B cell (primary cell): Measurements from ENCODE around the gene NREP. TPM values are rescaled to one million over a fixed set of nuclear protein-coding genes. Genes with fewer than 3 reads are reported as not detected.

ENCODE experiments used
- ATAC-seq: fragments of 200-7000 bp; cut with Tn5 transposase; one replicate; pipeline ENCODE4 v1.10.0; 2021; ENCODE audit warnings: low read depth, mild to moderate bottlenecking, moderate number of reproducible peaks, moderate library complexity
- CTCF ChIA-PET: fragments of 350-600 bp; sonication (Branson Sonifier 250); formaldehyde crosslinking; loops from one replicate; lab custom pipeline; 2021; ENCODE audit warnings: antibody characterized with exemption, inconsistent platforms; lab: Charles Lee
- POLR2A ChIA-PET: fragments of 350-600 bp; sonication (Branson Sonifier 250); formaldehyde crosslinking; loops from one replicate; lab custom pipeline; 2021; ENCODE audit warnings: antibody characterized with exemption; lab: Charles Lee
- DNase-seq: peaks from one replicate; pipeline ENCODE4 v3.0.0; 2013
- H2AFZ ChIP-seq: 2 replicates; pipeline ENCODE4 v1.6.1; 2012; ENCODE audit warnings: mild to moderate bottlenecking, low read depth, low read length; ENCODE audit not compliant: insufficient read depth, poor library complexity, severe bottlenecking
- H3K27ac ChIP-seq, 2 donors: 1 replicate in 1 of 2; 2 replicates in 1 of 2; pipeline ENCODE4 v1.5.1; 2012 to 2013; ENCODE audit warnings: low read length in 2 of 2, mild to moderate bottlenecking in 2 of 2, moderate library complexity in 1 of 2
- H3K27me3 ChIP-seq, 4 experiments: fragments of 200-600 bp in 1 of 4; sonication (generic) in 1 of 4; replicated peaks in 1 of 4; 1 replicate in 2 of 4; 2 replicates in 2 of 4; pipeline versions ENCODE4 v1.6.1 to v1.7.0; 2013 to 2016; ENCODE audit warnings: low read length in 3 of 4, mild to moderate bottlenecking in 2 of 4, mixed read lengths in 1 of 4, moderate library complexity in 1 of 4; ENCODE audit not compliant: insufficient read depth in 4 of 4, control insufficient read depth in 3 of 4; ENCODE audit errors: control extremely low read depth in 1 of 4
- H3K36me3 ChIP-seq, 2 experiments: replicated peaks in 1 of 2; 1 replicate in 1 of 2; 2 replicates in 1 of 2; pipeline versions ENCODE4 v1.6.1 to v1.7.1; 2013; ENCODE audit warnings: low read length in 1 of 2; ENCODE audit not compliant: insufficient read depth in 2 of 2, control insufficient read depth in 1 of 2; ENCODE audit errors: control extremely low read depth in 1 of 2, extremely low read depth in 1 of 2
- H3K4me1 ChIP-seq, 2 donors: fragments of 200-600 bp in 1 of 2; sonication (generic) in 1 of 2; 1 replicate in 1 of 2; 2 replicates in 1 of 2; pipeline versions ENCODE4 v1.5.1 to v1.6.1; 2013 to 2017; ENCODE audit warnings: low read length in 2 of 2; ENCODE audit not compliant: control insufficient read depth in 2 of 2, insufficient read depth in 2 of 2
- H3K4me2 ChIP-seq: replicated peaks from 2 replicates; pipeline ENCODE3; 2012; ENCODE audit warnings: mild to moderate bottlenecking, low read depth, low read length; ENCODE audit not compliant: poor library complexity, severe bottlenecking
- H3K4me3 ChIP-seq, 5 experiments: fragments of 200-600 bp in 1 of 5; sonication (generic) in 1 of 5; 1 replicate in 3 of 5; 2 replicates in 2 of 5; pipeline versions ENCODE4 v1.5.1 to v1.7.0; 2011 to 2016; ENCODE audit warnings: low read length in 4 of 5, mild to moderate bottlenecking in 4 of 5, low read depth in 2 of 5, control low read depth in 1 of 5, moderate library complexity in 1 of 5; ENCODE audit not compliant: insufficient read depth in 1 of 5; ENCODE audit errors: control extremely low read depth in 1 of 5, extremely low read depth in 1 of 5
- H3K79me2 ChIP-seq: fragments of 200-600 bp; sonication (generic); one replicate; pipeline ENCODE4 v1.6.0; 2016; ENCODE audit warnings: low read length; ENCODE audit not compliant: control insufficient read depth, insufficient read depth
- H3K9ac ChIP-seq: fragments of 200-600 bp; sonication (generic); 2 replicates; pipeline ENCODE4 v1.6.1; 2017; ENCODE audit warnings: mild to moderate bottlenecking, low read length, moderate library complexity
- H3K9me3 ChIP-seq, 3 donors: one replicate each; pipeline versions ENCODE4 v1.6.1 to v1.7.1; 2013; ENCODE audit warnings: low read length in 2 of 3; ENCODE audit not compliant: control insufficient read depth in 2 of 3, insufficient read depth in 1 of 3; ENCODE audit errors: control extremely low read depth in 1 of 3
- H4K20me1 ChIP-seq: 2 replicates; pipeline ENCODE4 v1.6.0; 2012; ENCODE audit warnings: mild to moderate bottlenecking, low read length; ENCODE audit not compliant: insufficient read depth, control insufficient read depth, poor library complexity, severe bottlenecking
- H3K27ac Mint-ChIP-seq: one replicate; pipeline ENCODE4 v1.8.0; 2021; ENCODE audit warnings: mixed read lengths
- H3K27me3 Mint-ChIP-seq: one replicate; pipeline ENCODE4 v1.8.0; 2021; ENCODE audit warnings: mixed read lengths
- H3K4me1 Mint-ChIP-seq: one replicate; pipeline ENCODE4 v1.8.0; 2021; ENCODE audit warnings: mixed read lengths
- H3K4me3 Mint-ChIP-seq: one replicate; pipeline ENCODE4 v1.8.0; 2021; ENCODE audit warnings: mixed read lengths
- H3K9me3 Mint-ChIP-seq: one replicate; pipeline ENCODE4 v1.8.0; 2022; ENCODE audit warnings: mixed read lengths; ENCODE audit not compliant: insufficient read depth
- CTCF ChIP-seq: fragments of 200-600 bp; IDR thresholded peaks from one replicate; pipeline ENCODE4 v1.8.0; 2022; ENCODE audit warnings: antibody characterized with exemption, mild to moderate bottlenecking
- EZH2 ChIP-seq: IDR thresholded peaks from 2 replicates; pipeline ENCODE4 v1.6.1; 2012; ENCODE audit warnings: borderline replicate concordance, low read depth, mild to moderate bottlenecking, moderate library complexity, low read length; ENCODE audit not compliant: insufficient read depth, poor library complexity, severe bottlenecking
- WGBS: methylation state at CpG from one replicate; pipeline ENCODE4 v1.1.5; 2013; ENCODE audit warnings: missing lambda C conversion rate; ENCODE audit not compliant: insufficient coverage; 5-methylcytosine and 5-hydroxymethylcytosine counted together
- intact Hi-C: fragments of 100-400 bp; cut with micrococcal nuclease; formaldehyde crosslinking; loops from one replicate; pipeline ENCODE4 v1.10.0; 2022
- polyA plus RNA-seq: library from polyadenylated mRNA; depleted of rRNA; stranded (reverse); fragments of >200 nt; gene quantifications from 2 replicates; pipeline ENCODE4 v1.2.3, GENCODE V29; 2012
- total RNA-seq, 2 donors: library from RNA; stranded (reverse); fragments of 120-200 nt in 1 of 2; gene quantifications; 1 replicate in 1 of 2; 2 replicates in 1 of 2; pipeline versions ENCODE4 v1.2.3 to v1.2.4, GENCODE V29; 2013 to 2022

Gene NREP
- total and polyA plus RNA-seq, 2 donors (not counting 1 experiment from before 2014, with no cell fraction given), result 6.7 to 17.0 TPM

GRCh38 chr5:111731638-111732037 lies 25.4 kb downstream of the NREP start:
- ChIA-PET CTCF (no interaction called here), POLR2A (no interaction called here)
- H3K9me3 ChIP-seq, result no peaks in the 10 kb centered on the region
- no peak overlapping the region for H2AFZ ChIP-seq
- H3K27ac ChIP-seq, result no peak overlapping the region
- H3K79me2 ChIP-seq, result no peaks in the 10 kb centered on the region
- TF ChIP-seq EZH2 (no peak), CTCF (no peak)
- H3K27me3 Mint-ChIP-seq, result no peaks in the 10 kb centered on the region
- DNase-seq (no peak), ATAC-seq (no peak)
- H3K9ac ChIP-seq, result no peak overlapping the region
- H3K4me3 ChIP-seq, result no peak overlapping the region
- H3K27me3 ChIP-seq, result no peaks in the 10 kb centered on the region
- intact Hi-C loops, result no loop called here
- H4K20me1 ChIP-seq, result no peaks in the 10 kb centered on the region
- H3K4me1 ChIP-seq, result no peaks in the 10 kb centered on the region
- H3K4me3 Mint-ChIP-seq, result no peak overlapping the region
- H3K4me2 ChIP-seq, result no peak overlapping the region
- 96% methylated on average over 6 of the region's 7 CpGs for WGBS
- H3K36me3 ChIP-seq, result no peaks in the 10 kb centered on the region
- H3K9me3 Mint-ChIP-seq, result no peaks in the 10 kb centered on the region
- no peaks in the 10 kb centered on the region for H3K4me1 Mint-ChIP-seq
- no peak overlapping the region for H3K27ac Mint-ChIP-seq

- H3K9ac ChIP-seq, result no peak overlapping the region
- H3K4me3 ChIP-seq, result no peak overlapping the region
- no peak for DNase-seq
- H4K20me1 ChIP-seq, result no peaks in the 10 kb centered on the region
- no peaks in the 10 kb centered on the region for H3K36me3 ChIP-seq
- H3K4me3 Mint-ChIP-seq, result no peak overlapping the region
- no peaks in the 10 kb centered on the region for H3K27me3 Mint-ChIP-seq
- no peaks in the 10 kb centered on the region for H3K4me1 ChIP-seq
- no peak overlapping the region for H3K4me2 ChIP-seq
- TF ChIP-seq CTCF (no peak), EZH2 (no peak)
- H3K4me1 Mint-ChIP-seq, result no peaks in the 10 kb centered on the region
- intact Hi-C loops, result no loop called here
- H2AFZ ChIP-seq, result no peak overlapping the region
- no peak for ATAC-seq
- no peaks in the 10 kb centered on the region for H3K79me2 ChIP-seq
- ChIA-PET POLR2A (no interaction called here), CTCF (no interaction called here)
- no peak overlapping the region for H3K27ac ChIP-seq
- 52% methylated on average over 5 of the region's 8 CpGs for WGBS
- no peak overlapping the region for H3K27ac Mint-ChIP-seq
- H3K9me3 Mint-ChIP-seq, result no peaks in the 10 kb centered on the region
- H3K27me3 ChIP-seq, result no peaks in the 10 kb centered on the region
- H3K9me3 ChIP-seq, result no peaks in the 10 kb centered on the region
Observed at GRCh38 chr5:111730659-111731382, 26.2 kb downstream of the NREP start.
